GM10266 (cell line): ENCODE results near the gene LRMDA.

ENCODE experiments used
- DNase-seq: peaks from one replicate; pipeline ENCODE4 v3.0.0; 2012; ENCODE audit errors: extremely low spot score
- TF ChIP-seq, protein P1 (sequence below): IDR thresholded peaks from 2 replicates; pipeline ENCODE4 v1.5.1; 2012; ENCODE audit warnings: mild to moderate bottlenecking, low read depth; ENCODE audit not compliant: control insufficient read depth, insufficient read depth; ENCODE audit errors: missing control alignments

Gene LRMDA

DNA sequence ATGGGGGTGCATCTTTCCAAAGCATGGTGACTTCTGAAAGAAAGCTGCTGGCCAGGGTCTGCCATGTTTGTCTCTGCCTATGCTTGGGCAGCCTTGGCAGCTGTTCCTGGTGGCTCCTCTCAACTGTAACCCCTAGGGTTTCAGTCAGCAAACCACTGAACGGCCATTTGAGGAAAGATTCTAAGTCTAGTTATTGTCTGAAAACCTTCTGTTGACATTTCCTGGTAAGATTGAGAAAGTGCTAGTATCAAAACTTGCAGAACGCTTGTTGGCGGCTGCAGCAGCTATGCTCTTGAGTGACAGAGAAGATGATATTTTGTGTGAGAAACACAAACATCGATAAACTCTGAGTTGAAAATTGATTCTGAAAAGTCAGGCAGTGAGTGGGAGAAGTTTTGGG, 523.1 kb downstream of the LRMDA start:
- TF ChIP-seq, protein P1, sequence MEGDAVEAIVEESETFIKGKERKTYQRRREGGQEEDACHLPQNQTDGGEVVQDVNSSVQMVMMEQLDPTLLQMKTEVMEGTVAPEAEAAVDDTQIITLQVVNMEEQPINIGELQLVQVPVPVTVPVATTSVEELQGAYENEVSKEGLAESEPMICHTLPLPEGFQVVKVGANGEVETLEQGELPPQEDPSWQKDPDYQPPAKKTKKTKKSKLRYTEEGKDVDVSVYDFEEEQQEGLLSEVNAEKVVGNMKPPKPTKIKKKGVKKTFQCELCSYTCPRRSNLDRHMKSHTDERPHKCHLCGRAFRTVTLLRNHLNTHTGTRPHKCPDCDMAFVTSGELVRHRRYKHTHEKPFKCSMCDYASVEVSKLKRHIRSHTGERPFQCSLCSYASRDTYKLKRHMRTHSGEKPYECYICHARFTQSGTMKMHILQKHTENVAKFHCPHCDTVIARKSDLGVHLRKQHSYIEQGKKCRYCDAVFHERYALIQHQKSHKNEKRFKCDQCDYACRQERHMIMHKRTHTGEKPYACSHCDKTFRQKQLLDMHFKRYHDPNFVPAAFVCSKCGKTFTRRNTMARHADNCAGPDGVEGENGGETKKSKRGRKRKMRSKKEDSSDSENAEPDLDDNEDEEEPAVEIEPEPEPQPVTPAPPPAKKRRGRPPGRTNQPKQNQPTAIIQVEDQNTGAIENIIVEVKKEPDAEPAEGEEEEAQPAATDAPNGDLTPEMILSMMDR: no peak
- DNase-seq: no peak

DNA sequence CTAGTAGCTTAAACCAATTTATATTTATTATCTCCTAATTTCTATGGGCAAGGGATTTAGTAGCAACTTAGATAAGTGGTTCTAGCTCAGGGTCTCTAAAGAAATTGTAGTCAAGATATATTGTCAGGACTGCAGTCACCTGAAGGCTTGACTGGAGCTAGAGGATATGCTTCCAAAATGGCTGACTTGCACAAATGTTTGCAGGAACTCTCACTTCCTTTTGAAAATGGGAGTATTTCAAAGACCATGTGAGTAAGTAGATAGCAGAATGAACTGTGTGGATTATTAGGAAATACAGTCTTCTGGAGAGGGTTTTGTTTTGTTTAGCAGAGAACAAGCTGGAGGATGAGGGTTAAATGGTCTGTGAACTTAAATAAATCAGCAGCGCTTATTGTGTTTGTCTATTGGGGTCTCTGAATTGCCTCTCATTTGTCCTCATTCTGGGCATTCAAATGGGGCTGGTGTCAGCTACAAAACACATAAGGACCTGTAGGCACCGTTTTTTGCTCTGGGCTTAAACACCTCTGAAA, 524.6 kb downstream of the LRMDA start:
- no peak for DNase-seq
- TF ChIP-seq, protein P1: no peak

DNA sequence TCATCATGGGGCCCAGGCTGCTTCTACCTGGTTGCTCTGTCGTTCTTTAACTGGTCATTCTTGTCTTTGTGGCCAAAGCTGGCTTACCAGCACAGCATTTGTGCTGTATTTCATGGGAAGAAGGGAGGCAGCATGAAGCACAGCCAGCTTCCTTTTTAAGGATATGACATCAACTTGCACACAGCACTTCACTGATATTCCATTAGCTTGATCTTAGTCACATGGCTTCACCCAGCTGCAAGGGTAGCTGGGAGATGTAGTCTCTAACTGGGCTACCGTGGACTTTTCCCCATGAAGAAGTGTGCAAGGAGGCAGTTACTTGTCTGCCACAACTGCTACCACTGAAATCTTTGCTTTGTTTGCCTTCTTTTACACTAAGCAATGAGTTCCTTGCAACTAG, 525.2 kb downstream of the LRMDA start:
- DNase-seq: no peak
- TF ChIP-seq, protein P1: no peak

DNA sequence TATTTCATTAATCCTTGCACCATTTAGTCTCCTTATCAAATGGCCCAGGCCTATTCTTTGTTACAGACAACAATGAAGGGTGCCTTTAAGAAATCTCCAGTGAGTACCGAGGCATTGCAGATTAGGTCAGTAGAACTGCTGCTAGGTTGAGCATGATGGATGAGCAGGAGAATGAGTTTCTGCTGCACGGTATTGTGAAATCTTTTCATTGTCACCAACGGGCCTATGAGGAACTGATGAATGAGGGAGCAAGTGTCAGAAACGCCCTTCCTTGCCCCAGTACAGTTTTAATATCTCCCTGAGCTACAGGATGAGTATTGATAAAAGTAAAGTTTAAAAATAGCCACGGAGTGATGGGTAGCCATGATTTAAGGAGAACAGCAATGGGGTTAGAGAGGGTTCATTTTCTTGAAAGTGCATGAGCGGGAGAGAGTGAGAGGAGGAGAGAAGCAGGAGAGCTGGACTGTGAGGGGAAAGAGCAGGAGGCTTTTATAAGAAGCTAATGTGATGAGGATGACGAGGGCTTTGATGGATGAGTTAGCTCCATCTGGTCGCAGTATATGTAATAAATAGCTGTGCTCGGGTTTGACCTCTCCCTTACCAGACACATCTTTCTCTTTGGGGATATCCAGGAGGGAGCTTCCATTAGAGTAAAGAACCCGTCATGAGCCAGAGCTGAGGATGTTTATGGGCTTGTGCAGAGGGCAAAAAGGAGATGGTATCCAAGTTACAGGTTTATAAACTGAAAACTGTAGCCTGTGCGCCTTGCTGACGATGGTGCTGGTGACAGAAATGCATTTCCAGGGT, 526.1 kb downstream of the LRMDA start:
- no peak for DNase-seq
- TF ChIP-seq, protein P1: no peak

DNA sequence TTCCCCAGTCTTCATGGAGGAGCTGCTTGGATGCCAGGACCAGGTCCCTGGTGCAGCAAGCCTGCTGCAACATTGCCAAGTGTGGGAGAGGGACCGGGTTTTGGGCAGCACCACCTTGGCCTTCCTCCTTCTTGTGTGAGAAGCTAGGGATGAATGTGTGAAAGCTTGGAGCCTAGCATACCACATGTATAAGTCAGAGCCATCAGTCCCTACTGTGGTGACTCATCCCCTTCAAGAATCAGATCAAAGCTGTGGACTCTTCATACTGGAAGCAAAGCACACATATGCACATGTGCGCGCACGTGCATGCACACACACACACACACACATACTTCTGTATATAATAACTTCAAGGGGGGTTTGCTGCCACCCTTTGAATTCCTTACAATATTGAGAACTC, 527.8 kb downstream of the LRMDA start:
- DNase-seq: no peak
- TF ChIP-seq, protein P1: no peak

DNA sequence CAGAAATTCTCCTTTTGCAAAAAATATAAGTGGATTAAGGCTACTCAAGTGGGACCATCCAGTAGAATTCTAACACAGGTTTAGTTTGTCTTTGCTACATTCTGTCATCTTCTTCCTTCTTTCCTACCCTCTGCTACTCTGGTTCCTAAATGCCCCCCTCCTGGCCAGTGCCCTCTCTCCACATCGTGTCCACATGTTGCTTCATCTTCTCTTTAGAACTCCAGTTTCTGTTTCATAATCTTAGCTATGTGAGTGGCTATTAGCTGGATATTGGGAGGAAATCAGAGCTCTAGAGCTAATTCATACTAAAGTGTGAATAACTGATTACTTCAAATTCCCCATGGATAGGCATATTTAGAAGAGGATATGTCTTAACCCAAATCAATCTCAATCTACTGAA, 528.5 kb downstream of the LRMDA start:
- DNase-seq: no peak
- TF ChIP-seq, protein P1: no peak

DNA sequence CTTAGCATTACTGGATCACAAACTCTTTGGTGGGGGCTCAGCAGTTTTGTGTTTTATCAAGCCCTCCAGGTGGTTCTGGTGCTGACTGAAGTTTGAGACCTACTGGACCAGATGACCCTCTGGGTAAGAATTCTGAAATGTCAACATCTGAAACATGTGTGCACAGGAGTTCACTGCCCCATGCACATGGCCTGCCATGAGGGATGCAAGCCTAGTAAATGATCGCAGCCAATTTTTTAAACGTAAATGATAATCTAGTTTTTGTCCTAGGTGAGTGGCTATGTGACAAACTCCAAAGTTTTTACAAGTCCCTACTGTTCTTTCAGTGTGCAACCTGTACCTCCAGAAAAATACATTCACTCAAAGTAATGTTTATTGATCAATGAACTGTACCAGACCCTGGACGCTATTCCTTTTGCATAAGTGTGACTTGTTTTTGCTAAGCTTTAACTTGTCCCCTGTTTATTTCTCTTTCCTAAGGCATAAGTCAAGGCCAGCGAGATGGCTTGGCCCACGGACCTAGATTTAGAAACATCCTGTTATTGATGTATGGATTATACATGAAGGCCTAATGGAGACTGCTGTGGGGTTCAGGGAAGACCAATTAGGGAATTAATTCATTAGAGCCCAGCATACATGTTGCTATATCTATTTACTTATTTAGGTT, 531.1 kb downstream of the LRMDA start:
- TF ChIP-seq, protein P1: no peak
- DNase-seq: no peak
